Activated naive CD8-positive, alpha-beta T cell (primary cell): ENCODE results near the gene TOMT.
A peak's percentile ranks its signal among the peaks of the same experiment; 100 is the strongest.

Source experiments
- H3K27ac Mint-ChIP-seq: one replicate; pipeline ENCODE4 v1.8.0; 2021; ENCODE audit warnings: mixed read lengths
- H3K27me3 Mint-ChIP-seq: one replicate; pipeline ENCODE4 v1.8.0; 2021; ENCODE audit warnings: mixed read lengths
- H3K36me3 Mint-ChIP-seq: one replicate; pipeline ENCODE4 v1.8.0; 2021; ENCODE audit warnings: mixed read lengths
- H3K4me1 Mint-ChIP-seq: one replicate; pipeline ENCODE4 v1.8.0; 2021; ENCODE audit warnings: low read depth, mixed read lengths
- H3K4me3 Mint-ChIP-seq: one replicate; pipeline ENCODE4 v1.8.0; 2021; ENCODE audit warnings: mild to moderate bottlenecking, mixed read lengths
- H3K9me3 Mint-ChIP-seq: one replicate; pipeline ENCODE4 v1.8.0; 2021; ENCODE audit warnings: low read depth, mixed read lengths

TOMT gene, protein sequence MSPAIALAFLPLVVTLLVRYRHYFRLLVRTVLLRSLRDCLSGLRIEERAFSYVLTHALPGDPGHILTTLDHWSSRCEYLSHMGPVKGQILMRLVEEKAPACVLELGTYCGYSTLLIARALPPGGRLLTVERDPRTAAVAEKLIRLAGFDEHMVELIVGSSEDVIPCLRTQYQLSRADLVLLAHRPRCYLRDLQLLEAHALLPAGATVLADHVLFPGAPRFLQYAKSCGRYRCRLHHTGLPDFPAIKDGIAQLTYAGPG

GRCh38 chr11:72105888-72106287 is at the start of gene TOMT:
TOMT (plus strand) TSS chr11:72105924; CDS start chr11:72105952, 28 bp downstream.
- H3K36me3 Mint-ChIP-seq, result peaks cover 10% of the 10 kb centered on the region
- no peaks in the 10 kb centered on the region for H3K9me3 Mint-ChIP-seq
- H3K4me1 Mint-ChIP-seq, result peaks cover 31% of the 10 kb centered on the region
- H3K4me3 Mint-ChIP-seq, result no peak within 1 kb of the TSS
- H3K27me3 Mint-ChIP-seq, result no peaks in the 10 kb centered on the region
- no peak within 1 kb of the TSS for H3K27ac Mint-ChIP-seq

DNA sequence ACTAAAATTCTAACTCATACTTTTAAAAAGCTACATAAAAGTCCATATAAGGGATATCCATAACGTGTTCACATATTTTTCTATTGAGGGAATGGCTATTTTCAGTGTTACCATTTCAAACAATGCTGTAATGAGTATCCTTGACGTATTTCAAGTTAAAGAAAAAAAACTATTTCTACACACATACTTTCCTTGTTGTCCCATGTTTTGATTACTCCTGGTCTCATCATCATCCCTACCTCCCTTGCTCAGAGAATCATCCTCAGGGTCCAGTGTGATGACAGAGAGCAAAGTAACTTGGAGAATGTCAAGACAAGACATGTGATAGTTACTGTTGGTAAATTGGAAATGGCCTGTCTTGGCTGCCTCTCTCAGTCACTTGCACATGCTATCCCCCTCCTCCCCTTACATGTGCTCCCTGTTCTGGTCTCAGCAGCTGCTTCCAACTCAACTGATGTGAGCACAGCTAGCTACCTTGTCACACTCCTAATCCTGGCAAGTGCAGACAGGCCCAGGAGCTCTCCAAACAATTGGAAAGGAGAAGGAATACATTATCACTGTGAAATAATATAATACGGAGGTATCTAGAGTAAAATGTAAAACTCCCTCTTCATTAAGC is 47.2 kb upstream of the TOMT start:
- Mint-ChIP-seq H3K4me1 (no peaks in the 10 kb centered on the region), H3K9me3 (no peaks in the 10 kb centered on the region), H3K27me3 (no peaks in the 10 kb centered on the region), H3K36me3 (peaks cover 6% of the 10 kb centered on the region), H3K27ac (no peak overlapping the region), H3K4me3 (no peak overlapping the region)

- H3K27ac Mint-ChIP-seq, result no peak overlapping the region
- no peaks in the 10 kb centered on the region for H3K9me3 Mint-ChIP-seq
- no peak overlapping the region for H3K4me3 Mint-ChIP-seq
- H3K27me3 Mint-ChIP-seq, result no peaks in the 10 kb centered on the region
- no peaks in the 10 kb centered on the region for H3K4me1 Mint-ChIP-seq
- H3K36me3 Mint-ChIP-seq, result peaks cover 6% of the 10 kb centered on the region
Measured at GRCh38 chr11:72061739-72062396, 43.9 kb upstream of the TOMT start.

DNA sequence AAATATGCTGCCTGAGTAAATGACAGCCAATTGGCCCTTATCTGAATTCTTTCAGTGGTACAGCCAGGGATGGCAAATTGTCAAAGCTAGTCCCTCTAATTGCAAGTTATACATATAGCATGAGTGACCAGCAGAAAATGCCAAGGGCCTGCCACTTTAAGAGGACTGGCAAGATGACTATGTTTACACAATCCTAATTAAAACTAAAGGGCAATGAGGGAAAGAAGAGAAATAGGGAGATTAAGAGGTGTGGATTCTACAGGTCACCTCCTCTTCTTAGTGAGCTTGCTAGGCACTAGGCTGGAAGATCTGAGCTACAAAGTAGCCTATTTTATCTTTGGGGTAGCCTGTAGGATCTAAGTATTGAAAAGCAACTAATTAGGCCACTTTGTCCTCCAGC is 38.9 kb upstream of the TOMT start:
- Mint-ChIP-seq H3K9me3 (no peaks in the 10 kb centered on the region), H3K27me3 (no peaks in the 10 kb centered on the region), H3K4me1 (peaks cover 20% of the 10 kb centered on the region), H3K27ac (no peak overlapping the region), H3K4me3 (no peak overlapping the region), H3K36me3 (peaks cover 7% of the 10 kb centered on the region)

DNA sequence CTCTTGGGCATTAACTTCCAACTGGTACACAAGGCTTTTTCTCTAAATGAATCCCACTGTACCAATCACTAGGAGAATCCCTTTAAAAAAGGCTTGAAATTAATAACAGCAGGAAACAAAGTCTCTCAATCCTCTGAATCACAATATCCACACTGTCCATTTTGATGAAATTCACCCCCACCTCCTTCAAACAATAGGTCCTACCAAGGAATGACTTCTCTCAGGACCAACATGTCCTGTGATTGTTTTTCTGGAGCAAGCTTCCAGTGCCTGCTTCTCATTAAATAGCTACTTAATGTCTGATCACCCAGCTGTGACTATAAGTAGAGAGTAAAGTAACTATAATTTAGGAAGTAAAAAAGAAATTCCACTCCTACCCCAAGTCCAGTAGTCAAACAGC is 38.5 kb upstream of the TOMT start:
- no peaks in the 10 kb centered on the region for H3K27me3 Mint-ChIP-seq
- no peak overlapping the region for H3K4me3 Mint-ChIP-seq
- no peak overlapping the region for H3K27ac Mint-ChIP-seq

GRCh38 chr11:72067676-72068075 is 38.0 kb upstream of the TOMT start:
- Mint-ChIP-seq H3K27ac (no peak overlapping the region), H3K4me1 (peaks cover 28% of the 10 kb centered on the region), H3K36me3 (peaks cover 6% of the 10 kb centered on the region), H3K4me3 (no peak overlapping the region), H3K27me3 (no peaks in the 10 kb centered on the region), H3K9me3 (no peaks in the 10 kb centered on the region)

More for the DNA sequence above, 38.5 kb upstream of the TOMT start:
- Mint-ChIP-seq H3K4me1 (peaks cover 24% of the 10 kb centered on the region), H3K9me3 (no peaks in the 10 kb centered on the region), H3K36me3 (peaks cover 6% of the 10 kb centered on the region)

GRCh38 chr11:72069200-72069599 is 36.5 kb upstream of the TOMT start:
- H3K4me3 Mint-ChIP-seq, result no peak overlapping the region
- H3K27me3 Mint-ChIP-seq, result no peaks in the 10 kb centered on the region
- peaks cover 9% of the 10 kb centered on the region for H3K36me3 Mint-ChIP-seq
- peaks cover 31% of the 10 kb centered on the region for H3K4me1 Mint-ChIP-seq
- peak overlapping the region; percentile 18 for H3K27ac Mint-ChIP-seq
- no peaks in the 10 kb centered on the region for H3K9me3 Mint-ChIP-seq

- Mint-ChIP-seq H3K27me3 (no peaks in the 10 kb centered on the region), H3K36me3 (peaks cover 9% of the 10 kb centered on the region), H3K27ac (peak overlapping the region; percentile 18), H3K4me1 (peaks cover 31% of the 10 kb centered on the region), H3K9me3 (no peaks in the 10 kb centered on the region), H3K4me3 (no peak overlapping the region)
Measured at GRCh38 chr11:72069787-72070251, 35.9 kb upstream of the TOMT start.

DNA sequence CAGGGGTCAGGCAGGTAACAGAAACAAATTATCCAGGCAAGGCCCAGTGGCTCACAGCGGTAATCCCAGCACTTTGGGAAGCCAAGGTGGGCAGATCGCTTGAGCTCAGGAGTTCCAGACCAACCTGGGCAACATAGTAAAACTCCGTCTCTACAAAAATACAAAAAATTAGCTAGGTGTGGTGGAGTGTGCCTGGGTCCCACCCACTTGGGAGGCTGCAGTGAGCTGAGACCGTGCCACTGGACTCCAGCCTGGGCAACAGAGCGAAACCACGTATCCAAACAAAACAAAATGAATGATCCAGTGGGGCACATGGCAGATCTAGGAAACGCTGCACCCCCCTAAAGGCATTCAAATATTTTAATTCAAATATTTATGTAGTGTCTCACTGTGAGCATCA is 35.2 kb upstream of the TOMT start:
- Mint-ChIP-seq H3K27ac (no peak overlapping the region), H3K27me3 (no peaks in the 10 kb centered on the region), H3K4me1 (peaks cover 31% of the 10 kb centered on the region), H3K4me3 (no peak overlapping the region), H3K9me3 (no peaks in the 10 kb centered on the region), H3K36me3 (peaks cover 9% of the 10 kb centered on the region)

DNA sequence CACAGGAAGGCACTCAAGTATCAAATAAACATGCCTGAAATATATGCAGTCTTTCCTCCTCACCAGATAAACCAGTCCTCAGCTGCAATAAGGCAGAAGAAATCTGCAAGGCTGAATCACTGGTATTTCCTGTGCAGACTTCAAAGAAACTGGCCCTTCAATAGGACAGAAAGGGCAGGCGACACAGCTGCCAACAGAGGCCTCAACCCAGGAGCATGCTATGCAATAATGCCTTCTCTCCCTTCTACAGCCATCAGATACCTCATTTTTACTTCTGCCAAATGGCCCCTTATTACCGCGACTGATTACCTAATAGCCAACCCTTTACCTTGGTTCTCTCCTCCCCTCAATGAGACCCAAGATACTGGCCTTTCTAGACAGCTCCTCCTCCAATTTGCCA is 33.4 kb upstream of the TOMT start:
- H3K4me1 Mint-ChIP-seq, result peaks cover 36% of the 10 kb centered on the region
- no peaks in the 10 kb centered on the region for H3K27me3 Mint-ChIP-seq
- H3K36me3 Mint-ChIP-seq, result peaks cover 12% of the 10 kb centered on the region
- H3K4me3 Mint-ChIP-seq, result no peak overlapping the region
- H3K27ac Mint-ChIP-seq, result no peak overlapping the region
- H3K9me3 Mint-ChIP-seq, result no peaks in the 10 kb centered on the region

DNA sequence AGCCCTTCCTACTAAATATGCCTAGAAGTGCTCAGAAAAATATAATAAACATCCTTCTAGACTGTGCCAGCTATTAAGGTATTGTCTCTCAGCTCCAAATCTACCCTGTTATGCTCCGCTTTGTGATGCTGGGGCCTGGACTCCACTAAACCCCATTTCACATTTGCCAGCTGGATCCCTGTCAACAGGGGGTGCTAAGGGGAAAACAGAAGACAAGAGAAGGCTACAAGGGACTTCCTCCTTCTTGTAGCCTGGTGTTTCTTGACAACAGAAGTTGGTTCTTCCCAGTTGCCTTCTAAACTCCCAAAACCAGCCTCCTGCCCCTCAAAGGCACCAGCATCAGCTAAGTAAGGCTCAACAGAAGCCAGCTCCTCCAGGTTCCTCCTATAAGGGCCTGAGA is 30.6 kb upstream of the TOMT start:
- H3K36me3 Mint-ChIP-seq, result peaks cover 7% of the 10 kb centered on the region
- H3K4me1 Mint-ChIP-seq, result peaks cover 41% of the 10 kb centered on the region
- H3K27me3 Mint-ChIP-seq, result no peaks in the 10 kb centered on the region
- no peak overlapping the region for H3K4me3 Mint-ChIP-seq
- H3K27ac Mint-ChIP-seq, result no peak overlapping the region
- H3K9me3 Mint-ChIP-seq, result no peaks in the 10 kb centered on the region

DNA sequence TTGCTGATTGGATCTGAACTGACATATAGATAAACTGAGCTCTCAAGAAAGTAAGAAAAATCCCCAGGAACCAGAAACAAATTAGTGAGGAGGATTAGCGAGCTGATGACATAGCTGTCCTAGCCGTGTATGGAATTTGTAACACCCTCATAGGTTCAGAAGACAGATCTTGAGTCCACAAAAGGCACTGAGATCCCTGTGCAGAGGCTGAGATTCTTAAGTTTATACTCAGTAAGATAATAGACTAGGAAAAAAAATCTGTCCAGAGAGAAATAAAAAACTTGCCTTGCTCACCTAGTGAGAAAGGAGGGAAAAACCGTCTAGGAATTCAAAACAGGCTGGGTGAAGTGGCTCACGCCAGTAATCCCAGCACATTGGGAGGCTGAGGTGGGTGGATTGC is 30.0 kb upstream of the TOMT start:
- Mint-ChIP-seq H3K27me3 (no peaks in the 10 kb centered on the region), H3K36me3 (peaks cover 6% of the 10 kb centered on the region), H3K4me3 (no peak overlapping the region), H3K27ac (no peak overlapping the region), H3K9me3 (no peaks in the 10 kb centered on the region), H3K4me1 (peaks cover 46% of the 10 kb centered on the region)

- peaks cover 42% of the 10 kb centered on the region for H3K4me1 Mint-ChIP-seq
- peaks cover 5% of the 10 kb centered on the region for H3K36me3 Mint-ChIP-seq
- H3K27ac Mint-ChIP-seq, result peak overlapping the region; percentile 23
- no peaks in the 10 kb centered on the region for H3K9me3 Mint-ChIP-seq
- no peaks in the 10 kb centered on the region for H3K27me3 Mint-ChIP-seq
- peak overlapping the region; percentile 98 for H3K4me3 Mint-ChIP-seq
Measured at GRCh38 chr11:72078477-72078876, 27.2 kb upstream of the TOMT start.

- H3K27me3 Mint-ChIP-seq, result no peaks in the 10 kb centered on the region
- no peaks in the 10 kb centered on the region for H3K9me3 Mint-ChIP-seq
- peak overlapping the region; percentile 99 for H3K27ac Mint-ChIP-seq
- H3K4me3 Mint-ChIP-seq, result peak overlapping the region; percentile 98
- H3K36me3 Mint-ChIP-seq, result peaks cover 4% of the 10 kb centered on the region
- peaks cover 42% of the 10 kb centered on the region for H3K4me1 Mint-ChIP-seq
Measured at GRCh38 chr11:72079819-72080325, 25.9 kb upstream of the TOMT start.
